NCI-H2029 (cell line): Measurements from ENCODE around the gene DMRTC2.
"Not testable (repeated sequence)": the region's sequence is repeated elsewhere in the genome, so short reads cannot be mapped to it uniquely, and the experiment has no call there.

Experiments used
- DNase-seq: peaks from one replicate; lab custom pipeline; 2025; lab: John Stamatoyannopoulos, UW

The DMRTC2 gene

GRCh38 chr19:41871573-41872383 is 26.9 kb downstream of the DMRTC2 start:
- no peak for DNase-seq

GRCh38 chr19:41872384-41872774 is 27.5 kb downstream of the DMRTC2 start:
- DNase-seq = no peak

- DNase-seq = peak; percentile 56
Measured at GRCh38 chr19:41872775-41873647, 28.2 kb downstream of the DMRTC2 start.

GRCh38 chr19:41875973-41876372 is 31.1 kb downstream of the DMRTC2 start:
- DNase-seq = not testable (repeated sequence)

GRCh38 chr19:41876847-41877832 is 32.3 kb downstream of the DMRTC2 start, which contains the start of gene CD79A:
Gene CD79A (plus strand): TSS chr19:41877279. CDS start chr19:41877305, 26 bp downstream.
- DNase-seq = no peak

- DNase-seq = no peak
Measured at GRCh38 chr19:41877916-41878905, 33.4 kb downstream of the DMRTC2 start.

GRCh38 chr19:41879080-41879479 is 34.2 kb downstream of the DMRTC2 start:
- DNase-seq = no peak

GRCh38 chr19:41879670-41880328 is 35.0 kb downstream of the DMRTC2 start:
- DNase-seq = no peak

- DNase-seq = no peak
Measured at GRCh38 chr19:41880329-41880708, 35.5 kb downstream of the DMRTC2 start.

GRCh38 chr19:41882568-41883462 is 38.0 kb downstream of the DMRTC2 start, which contains the start of gene ARHGEF1:
Gene ARHGEF1 (plus strand): TSS chr19:41883184. CDS start chr19:41888083, 4,899 bp downstream.
- DNase-seq = no peak

- no peak for DNase-seq
Measured at GRCh38 chr19:41883463-41883820, 38.6 kb downstream of the DMRTC2 start.

- peak; percentile 97 for DNase-seq
Measured at GRCh38 chr19:41883821-41884733, 39.2 kb downstream of the DMRTC2 start.

- DNase-seq = no peak
Measured at GRCh38 chr19:41886761-41887710, 42.2 kb downstream of the DMRTC2 start.

- peak; percentile 79 for DNase-seq
Measured at GRCh38 chr19:41887711-41888382, 43.0 kb downstream of the DMRTC2 start.

GRCh38 chr19:41888926-41889325 is 44.1 kb downstream of the DMRTC2 start:
- DNase-seq = no peak

- DNase-seq = no peak
Measured at GRCh38 chr19:41889896-41890295, 45.1 kb downstream of the DMRTC2 start.
